Caco-2 (cell line): ENCODE measurements around the gene LIFR. TPM values are rescaled to one million over a fixed set of nuclear protein-coding genes. Genes with fewer than 3 reads are reported as not detected.

Experiments
- BruUV-seq: library from RNA; stranded (reverse); fragments of 400-500 nt; replicated peaks from 2 replicates; lab custom pipeline; 2021; lab: Mats Ljungman, UMichigan
- CTCF ChIA-PET: fragments of 300-600 bp; sonication (Branson Sonifier 250); formaldehyde crosslinking; loops from one replicate; lab custom pipeline; 2022; ENCODE audit warnings: antibody characterized with exemption; lab: Charles Lee
- POLR2A ChIA-PET: fragments of 300-600 bp; sonication (Branson Sonifier 250); formaldehyde crosslinking; loops from one replicate; lab custom pipeline; 2022; ENCODE audit warnings: antibody characterized with exemption; lab: Charles Lee
- DNase-seq, 2 experiments: peaks; one replicate each; pipeline versions ENCODE4 v3.0.0 to v3.0.0-alpha.2; 2020 to 2022
- H3K27me3 ChIP-seq: replicated peaks from 2 replicates; pipeline ENCODE4 v1.6.0; 2011; ENCODE audit warnings: low read length; ENCODE audit not compliant: control insufficient read depth, insufficient read depth
- H3K36me3 ChIP-seq: 2 replicates; pipeline ENCODE4 v1.5.1; 2011; ENCODE audit warnings: low read length; ENCODE audit not compliant: control insufficient read depth, insufficient read depth
- H3K4me1 ChIP-seq: fragments of 250-450 bp; sonication (Bioruptor Pico); 2 replicates; pipeline ENCODE4 v1.5.1; 2020; ENCODE audit warnings: mild to moderate bottlenecking
- H3K4me3 ChIP-seq: 2 replicates; pipeline ENCODE4 v1.5.1; 2011; ENCODE audit warnings: low read depth, mild to moderate bottlenecking, control low read depth, low read length
- H3K9me3 ChIP-seq: fragments of 250-450 bp; sonication (Bioruptor Pico); 2 replicates; pipeline ENCODE4 v1.5.1; 2020; ENCODE audit warnings: mild to moderate bottlenecking, moderate library complexity
- H3K27ac Mint-ChIP-seq: one replicate; pipeline ENCODE4 v1.8.0; 2022; ENCODE audit warnings: mixed read lengths; ENCODE audit not compliant: unreplicated experiment
- H3K27me3 Mint-ChIP-seq: one replicate; pipeline ENCODE4 v1.8.0; 2022; ENCODE audit warnings: mixed read lengths; ENCODE audit not compliant: insufficient read depth, unreplicated experiment
- H3K36me3 Mint-ChIP-seq: one replicate; pipeline ENCODE4 v1.8.0; 2022; ENCODE audit warnings: mild to moderate bottlenecking, mixed read lengths; ENCODE audit not compliant: insufficient read depth, unreplicated experiment
- H3K4me1 Mint-ChIP-seq: one replicate; pipeline ENCODE4 v1.8.0; 2022; ENCODE audit warnings: low read depth, mixed read lengths; ENCODE audit not compliant: unreplicated experiment
- H3K4me3 Mint-ChIP-seq: one replicate; pipeline ENCODE4 v1.8.0; 2022; ENCODE audit warnings: mild to moderate bottlenecking, moderate library complexity, mixed read lengths; ENCODE audit not compliant: unreplicated experiment
- H3K9me3 Mint-ChIP-seq: one replicate; pipeline ENCODE4 v1.8.0; 2022; ENCODE audit warnings: mixed read lengths; ENCODE audit not compliant: unreplicated experiment
- CTCF ChIP-seq, 2 experiments: fragments of 200-600 bp in 1 of 2; IDR thresholded peaks; 1 replicate in 1 of 2; 2 replicates in 1 of 2; pipeline versions ENCODE4 v1.5.1 to v1.8.0; 2011 to 2022; ENCODE audit warnings: antibody characterized with exemption in 1 of 2, control low read depth in 1 of 2, inconsistent platforms in 1 of 2, low read depth in 1 of 2, low read length in 1 of 2, mild to moderate bottlenecking in 1 of 2, moderate library complexity in 1 of 2; ENCODE audit not compliant: insufficient read depth in 1 of 2, severe bottlenecking in 1 of 2, unreplicated experiment in 1 of 2
- intact Hi-C: fragments of 100-400 bp; cut with micrococcal nuclease; formaldehyde crosslinking; loops from one replicate; pipeline ENCODE4 v1.10.0; 2022; ENCODE audit not compliant: unreplicated experiment
- total RNA-seq: library from RNA; stranded (reverse); gene quantifications from 2 replicates; pipeline ENCODE4 v1.2.3, GENCODE V29; 2022

The LIFR gene
- total RNA-seq, 1 experiment from 2014 or later = 5.1 TPM

- no peak overlapping the region for H3K4me3 ChIP-seq
- H3K4me1 Mint-ChIP-seq = no peaks in the 10 kb centered on the region
- H3K4me3 Mint-ChIP-seq = no peak overlapping the region
- no peaks in the 10 kb centered on the region for H3K9me3 ChIP-seq
- ChIA-PET POLR2A (no interaction called here), CTCF (no interaction called here)
- no peaks in the 10 kb centered on the region for H3K27me3 ChIP-seq
- H3K36me3 ChIP-seq = no peaks in the 10 kb centered on the region
- H3K4me1 ChIP-seq = no peaks in the 10 kb centered on the region
- no peaks in the 10 kb centered on the region for H3K36me3 Mint-ChIP-seq
- no peak overlapping the region for H3K27ac Mint-ChIP-seq
- no peak for DNase-seq
- H3K9me3 Mint-ChIP-seq = no peaks in the 10 kb centered on the region
- intact Hi-C loops = no loop called here
- no peaks in the 10 kb centered on the region for H3K27me3 Mint-ChIP-seq
- no TSS peak for BruUV-seq
- no peak for TF ChIP-seq CTCF (IDR thresholded peaks at IDR 0.05; ENCODE audit: insufficient read depth in 1 of 2, low read depth in 1 of 2, low read length in 1 of 2, severe bottlenecking in 1 of 2, unreplicated experiment in 1 of 2)
Observed at GRCh38 chr5:38506302-38506701, 50.1 kb downstream of the LIFR start.

GRCh38 chr5:38500573-38501260 is 55.7 kb downstream of the LIFR start:
- intact Hi-C loops = no loop called here
- H3K9me3 Mint-ChIP-seq = no peaks in the 10 kb centered on the region
- no peak for DNase-seq
- no peaks in the 10 kb centered on the region for H3K9me3 ChIP-seq
- TF ChIP-seq CTCF (IDR thresholded peaks at IDR 0.05; ENCODE audit: insufficient read depth in 1 of 2, low read depth in 1 of 2, low read length in 1 of 2, severe bottlenecking in 1 of 2, unreplicated experiment in 1 of 2) = no peak
- no peak overlapping the region for H3K27ac Mint-ChIP-seq
- no peaks in the 10 kb centered on the region for H3K27me3 ChIP-seq
- H3K36me3 Mint-ChIP-seq = no peaks in the 10 kb centered on the region
- BruUV-seq = no TSS peak
- no peak overlapping the region for H3K4me3 ChIP-seq
- POLR2A ChIA-PET = no interaction called here
- H3K4me3 Mint-ChIP-seq = no peak overlapping the region
- CTCF ChIA-PET = interaction anchor here (1.4 kb wide), 1 partner anchor 59 kb away, joined by 7 read pairs; no protein-coding TSS in a partner anchor
- peaks cover 6% of the 10 kb centered on the region for H3K4me1 Mint-ChIP-seq
- peaks cover 7% of the 10 kb centered on the region; the same call in 1 of the 2 replicates for H3K4me1 ChIP-seq
- no peaks in the 10 kb centered on the region for H3K36me3 ChIP-seq
- no peaks in the 10 kb centered on the region for H3K27me3 Mint-ChIP-seq

- peak in 1 of 2 experiments; percentile 35 for DNase-seq
- TF ChIP-seq CTCF (IDR thresholded peaks at IDR 0.05; ENCODE audit: insufficient read depth in 1 of 2, low read depth in 1 of 2, low read length in 1 of 2, severe bottlenecking in 1 of 2, unreplicated experiment in 1 of 2) = peak; percentile 11 to 52
- H3K36me3 Mint-ChIP-seq = no peaks in the 10 kb centered on the region
- no peaks in the 10 kb centered on the region for H3K9me3 Mint-ChIP-seq
- Histone ChIP-seq H3K36me3 (no peaks in the 10 kb centered on the region), H3K4me3 (no peak overlapping the region), H3K27me3 (no peaks in the 10 kb centered on the region), H3K4me1 (peaks cover 7% of the 10 kb centered on the region; the same call in 1 of the 2 replicates), H3K9me3 (no peaks in the 10 kb centered on the region)
- H3K4me1 Mint-ChIP-seq = peaks cover 6% of the 10 kb centered on the region
- ChIA-PET POLR2A (no interaction called here), CTCF (interaction anchor here (0.6 to 1.5 kb wide), 4 partner anchors 56 to 312 kb away, joined by 3 to 7 read pairs (median 4); no protein-coding TSS in a partner anchor)
- H3K27ac Mint-ChIP-seq = no peak overlapping the region
- H3K27me3 Mint-ChIP-seq = no peaks in the 10 kb centered on the region
- H3K4me3 Mint-ChIP-seq = no peak overlapping the region
- intact Hi-C loops = loop anchor here (1.0 to 10.0 kb wide), 5 partner anchors 53 to 311 kb away; no protein-coding TSS in a partner anchor
- BruUV-seq = no TSS peak
Observed at GRCh38 chr5:38497946-38498345, 58.5 kb downstream of the LIFR start.
